ENCODE data around the gene PKP1.

PKP1 gene

DNA sequence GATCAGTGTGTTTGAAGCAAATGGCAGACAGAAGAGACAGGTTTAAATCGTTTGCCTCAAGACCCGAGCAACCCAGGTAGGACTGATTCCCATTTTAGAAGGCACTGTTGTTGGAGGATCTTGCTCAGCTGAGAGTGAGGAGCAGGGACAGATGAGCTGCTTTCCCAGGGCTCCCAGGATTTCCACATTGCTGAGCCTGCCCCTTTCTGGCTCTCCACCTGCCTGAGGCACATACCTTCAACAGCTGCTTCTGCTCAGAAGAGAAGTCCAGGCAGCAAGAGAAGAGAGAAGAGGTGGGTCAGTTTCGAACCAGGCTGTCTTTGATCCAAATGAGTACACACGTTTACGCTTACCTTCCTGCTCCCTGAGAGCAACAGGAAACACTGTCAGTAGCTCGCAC lies 88.5 kb downstream of the PKP1 start:
- TF ChIP-seq GATA3 (IDR thresholded peaks at IDR 0.05; ENCODE audit: low read depth, low read length) (no peak), GATA2 (IDR thresholded peaks at IDR 0.05; ENCODE audit: low read depth, low read length) (no peak)

- no peak for TF ChIP-seq GATA3 (IDR thresholded peaks at IDR 0.05; ENCODE audit: low read depth, low read length)
- no peak for TF ChIP-seq GATA2 (IDR thresholded peaks at IDR 0.05; ENCODE audit: low read depth, low read length)
Observed at GRCh38 chr1:201374364-201374763, 91.1 kb downstream of the PKP1 start.

GRCh38 chr1:201375169-201375568 lies 91.9 kb downstream of the PKP1 start:
- TF ChIP-seq GATA3 (IDR thresholded peaks at IDR 0.05; ENCODE audit: low read depth, low read length) (no peak), GATA2 (IDR thresholded peaks at IDR 0.05; ENCODE audit: low read depth, low read length) (no peak)

GRCh38 chr1:201376107-201376463 lies 92.8 kb downstream of the PKP1 start:
- TF ChIP-seq GATA2 (IDR thresholded peaks at IDR 0.05; ENCODE audit: low read depth, low read length) (no peak), GATA3 (IDR thresholded peaks at IDR 0.05; ENCODE audit: low read depth, low read length) (no peak)

- no peak for TF ChIP-seq GATA3 (IDR thresholded peaks at IDR 0.05; ENCODE audit: low read depth, low read length)
- no peak for TF ChIP-seq GATA2 (IDR thresholded peaks at IDR 0.05; ENCODE audit: low read depth, low read length)
Observed at GRCh38 chr1:201376464-201377374, 93.4 kb downstream of the PKP1 start.

- TF ChIP-seq GATA2 (IDR thresholded peaks at IDR 0.05; ENCODE audit: low read depth, low read length) (peak; percentile 90), GATA3 (IDR thresholded peaks at IDR 0.05; ENCODE audit: low read depth, low read length) (no peak)
Observed at GRCh38 chr1:201377611-201378092, 94.3 kb downstream of the PKP1 start, which contains the start of gene TNNT2. TSS of gene TNNT2 (minus strand) at chr1:201377680. CDS start at chr1:201373254, 4,426 bp downstream.

- no peak for TF ChIP-seq GATA2 (IDR thresholded peaks at IDR 0.05; ENCODE audit: low read depth, low read length)
- no peak for TF ChIP-seq GATA3 (IDR thresholded peaks at IDR 0.05; ENCODE audit: low read depth, low read length)
Observed at GRCh38 chr1:201378804-201379203, 95.5 kb downstream of the PKP1 start.

GRCh38 chr1:201379733-201380242 lies 96.5 kb downstream of the PKP1 start:
- no peak for TF ChIP-seq GATA3 (IDR thresholded peaks at IDR 0.05; ENCODE audit: low read depth, low read length)
- no peak for TF ChIP-seq GATA2 (IDR thresholded peaks at IDR 0.05; ENCODE audit: low read depth, low read length)

- TF ChIP-seq GATA3 (IDR thresholded peaks at IDR 0.05; ENCODE audit: low read depth, low read length) (no peak), GATA2 (IDR thresholded peaks at IDR 0.05; ENCODE audit: low read depth, low read length) (no peak)
Observed at GRCh38 chr1:201381130-201381529, 97.8 kb downstream of the PKP1 start.
